K562 (cell line): ENCODE results near the gene CD1E. TPM values are rescaled to one million over a fixed set of nuclear protein-coding genes. Genes with fewer than 3 reads are reported as not detected.

Experiments
- ATAC-seq: fragments of 200-7000 bp; cut with Tn5 transposase; 3 replicates; pipeline ENCODE4 v1.9.1; 2020; ENCODE audit warnings: moderate library complexity
- BruUV-seq: library from RNA; stranded (reverse); fragments of 400-500 nt; replicated peaks from 2 replicates; lab custom pipeline; 2021; lab: Mats Ljungman, UMichigan
- CTCF ChIA-PET: fragments of 300-600 bp; formaldehyde crosslinking; extraction: SDS; loops from one replicate; lab custom pipeline; 2021; ENCODE audit warnings: low intra/inter-chr PET ratio; lab: Yijun Ruan, JAX
- POLR2A ChIA-PET: fragments of 300-600, 350-650 bp; sonication (Branson Sonifier 250); formaldehyde crosslinking; extraction: SDS; loops from one replicate; lab custom pipeline; 2021; ENCODE audit warnings: antibody characterized with exemption, inconsistent platforms; lab: Yijun Ruan, JAX
- DNase-seq, 4 experiments: peaks; one replicate each; pipeline versions ENCODE4 v3.0.0 to v3.0.0-alpha.2; 2011 to 2018; ENCODE audit warnings: low spot score in 3 of 4, mixed read lengths in 3 of 4; ENCODE audit errors: extremely low read depth in 1 of 4
- FAIRE-seq: peaks from 2 replicates; lab custom pipeline; 2011; peaks lifted over from hg19 to GRCh38; lab: Jason Lieb, UNC
- H2AFZ ChIP-seq: 2 replicates; pipeline ENCODE4 v1.6.0; 2011; ENCODE audit warnings: low read depth, low read length, control low read depth, inconsistent platforms
- H3K27ac ChIP-seq: fragments of 200-600 bp; 3 replicates; pipeline ENCODE4 v1.8.0; 2011; ENCODE audit warnings: low read depth, mild to moderate bottlenecking, control low read depth, inconsistent platforms, low read length, moderate library complexity, mixed read lengths; ENCODE audit errors: extremely low read depth
- H3K27me3 ChIP-seq, 2 experiments: fragments of 300-600 bp in 1 of 2; 2 replicates in 1 of 2; 3 replicates in 1 of 2; pipeline versions ENCODE4 v1.6.0 to v1.8.0; 2011; ENCODE audit warnings: inconsistent platforms in 2 of 2, low read length in 2 of 2, mild to moderate bottlenecking in 1 of 2, mixed read lengths in 1 of 2, moderate library complexity in 1 of 2; ENCODE audit not compliant: control insufficient read depth in 2 of 2, insufficient read depth in 2 of 2
- H3K36me3 ChIP-seq: fragments of 300-600 bp; 3 replicates; pipeline ENCODE4 v1.8.0; 2011; ENCODE audit warnings: mild to moderate bottlenecking, low read length, inconsistent platforms; ENCODE audit not compliant: control insufficient read depth, insufficient read depth
- H3K4me1 ChIP-seq, 2 experiments: fragments of 200-600 bp in 1 of 2; replicated peaks in 1 of 2; 2 replicates in 1 of 2; 3 replicates in 1 of 2; pipeline versions ENCODE4 v1.5.1 to v1.8.0; 2011; ENCODE audit warnings: inconsistent platforms in 2 of 2, low read length in 2 of 2, mild to moderate bottlenecking in 1 of 2, mixed read lengths in 1 of 2, moderate library complexity in 1 of 2; ENCODE audit not compliant: control insufficient read depth in 2 of 2, insufficient read depth in 2 of 2
- H3K4me2 ChIP-seq: 2 replicates; pipeline ENCODE4 v1.6.1; 2011; ENCODE audit warnings: low read length, control low read depth, inconsistent platforms, mixed read lengths; ENCODE audit not compliant: insufficient read depth
- H3K4me3 ChIP-seq: fragments of 200-600 bp; sonication (generic), shearing (Covaris generic); 2 replicates; pipeline ENCODE4 v1.5.1; 2016; ENCODE audit warnings: control low read depth, inconsistent platforms
- H3K79me2 ChIP-seq: fragments of 200-600 bp; 3 replicates; pipeline ENCODE4 v1.8.0; 2011; ENCODE audit warnings: low read length, inconsistent platforms; ENCODE audit not compliant: control insufficient read depth, insufficient read depth
- H3K9ac ChIP-seq, 2 experiments: 2 replicates each; pipeline versions ENCODE4 v1.6.0 to v1.6.1; 2011; ENCODE audit warnings: low read depth in 2 of 2, low read length in 2 of 2, control low read depth in 1 of 2, inconsistent platforms in 1 of 2, mild to moderate bottlenecking in 1 of 2, mixed read lengths in 1 of 2; ENCODE audit not compliant: insufficient read depth in 1 of 2
- H3K9me1 ChIP-seq: one replicate; pipeline ENCODE4 v1.6.0; 2011; ENCODE audit warnings: inconsistent platforms, mild to moderate bottlenecking, low read length, moderate library complexity; ENCODE audit not compliant: control insufficient read depth, insufficient read depth
- H3K9me3 ChIP-seq: replicated peaks from 2 replicates; pipeline ENCODE4 v1.5.1; 2011; ENCODE audit warnings: low read depth, low read length, inconsistent platforms; ENCODE audit not compliant: control insufficient read depth, insufficient read depth
- H4K20me1 ChIP-seq: replicated peaks from 2 replicates; pipeline ENCODE4 v1.6.1; 2011; ENCODE audit warnings: low read length, inconsistent platforms, mixed read lengths; ENCODE audit not compliant: control insufficient read depth, insufficient read depth
- ADNP ChIP-seq: fragments of 200-800 bp; sonication (Bioruptor generic); IDR thresholded peaks from 2 replicates; pipeline ENCODE4 v1.6.1; 2016; ENCODE audit warnings: missing genetic modification characterization, missing compliant biosample characterization
- CBX1 ChIP-seq: sonication (generic); IDR thresholded peaks from 2 replicates; pipeline ENCODE4 v1.6.1; 2016; ENCODE audit warnings: antibody characterized with exemption, low read depth, mild to moderate bottlenecking
- CBX2 ChIP-seq: fragments of 200-600 bp; sonication (generic); IDR thresholded peaks from one replicate; pipeline ENCODE4 v1.6.1; 2012; ENCODE audit warnings: mild to moderate bottlenecking, low read length, inconsistent platforms; ENCODE audit not compliant: insufficient read depth, poor library complexity, severe bottlenecking
- CHD2 ChIP-seq: IDR thresholded peaks from 2 replicates; pipeline ENCODE4 v1.6.1; 2011; ENCODE audit warnings: low read depth, low read length
- DNMT1 ChIP-seq: fragments of 450-650 bp; IDR thresholded peaks from 2 replicates; pipeline ENCODE4 v1.6.1; 2016; ENCODE audit warnings: antibody characterized with exemption, mild to moderate bottlenecking
- FOSL1 ChIP-seq: fragments of 200-800 bp; sonication (Bioruptor generic); conservative IDR thresholded peaks from 2 replicates; pipeline ENCODE4 v1.6.1; 2016; ENCODE audit warnings: missing genetic modification characterization, missing compliant biosample characterization
- FOXA1 ChIP-seq: fragments of 450-650 bp; IDR thresholded peaks from 2 replicates; pipeline ENCODE4 v1.6.1; 2016; ENCODE audit warnings: mild to moderate bottlenecking, borderline replicate concordance
- NFIX ChIP-seq: fragments of 250-450 bp; sonication (Bioruptor Pico); IDR thresholded peaks from 2 replicates; pipeline ENCODE4 v1.4.0; 2020; ENCODE audit warnings: low read depth, mild to moderate bottlenecking, moderate library complexity
- POLR2A ChIP-seq: fragments of 450-650 bp; conservative IDR thresholded peaks from 2 replicates; pipeline ENCODE4 v1.6.1; 2016
- PRMT5 ChIP-seq: sonication (generic); formaldehyde crosslinking; IDR thresholded peaks from 2 replicates; pipeline ENCODE4 v1.5.0; 2020; ENCODE audit warnings: missing genetic modification reagents
- ZNF134 ChIP-seq: fragments of 250-450 bp; sonication (Bioruptor Pico); conservative IDR thresholded peaks from 2 replicates; pipeline ENCODE4 v1.4.0; 2020
- ZNF212 ChIP-seq: fragments of 450-650 bp; formaldehyde crosslinking; IDR thresholded peaks from 2 replicates; pipeline ENCODE4 v1.4.0; 2020; ENCODE audit warnings: mild to moderate bottlenecking
- ZNF589 ChIP-seq: fragments of 200-800 bp; sonication (Bioruptor generic); IDR thresholded peaks from 2 replicates; pipeline ENCODE4 v1.6.1; 2016; ENCODE audit warnings: low read depth, missing genetic modification characterization, missing compliant biosample characterization
- WGBS: fragments of 100-300 bp; shearing (Covaris generic); methylation state at CpG from one replicate; pipeline ENCODE4 v1.1.6; 2016; ENCODE audit warnings: low coverage, mixed read lengths; ENCODE audit not compliant: insufficient coverage; ENCODE audit errors: missing lambda C conversion rate; 5-methylcytosine and 5-hydroxymethylcytosine counted together
- in situ Hi-C: fragments of 300-500 bp; cut with MboI; formaldehyde crosslinking; loops from 4 replicates; pipeline ENCODE4 v1.15.0; 2018; ENCODE audit warnings: inconsistent platforms, mixed read lengths
- intact Hi-C: fragments of 100-400 bp; cut with micrococcal nuclease; formaldehyde crosslinking; loops from 2 replicates; pipeline ENCODE4 v1.14.2; 2022
- polyA plus RNA-seq, 8 experiments: library from polyadenylated mRNA; depleted of rRNA in 4 of 8; stranded (reverse) in 5 of 8; unstranded in 3 of 8; fragments of >200 nt; fragmentation: Nextera tagmentation in 2 of 8; fragmentation: Illumina TruSeq in 1 of 8; extraction: Ambion mirVana in 2 of 8; extraction: Trizol in 1 of 8; gene quantifications; 2 replicates each; pipeline versions ENCODE4 v1.2.1 to v1.2.3, GENCODE V29; 2011 to 2014; ENCODE audit warnings: inconsistent platforms in 1 of 8, missing spikeins in 1 of 8
- total RNA-seq, 7 experiments: library from RNA; depleted of rRNA in 6 of 7; stranded (reverse); fragments of >200 nt in 6 of 7; fragmentation: Illumina TruSeq in 2 of 7; extraction: Trizol in 2 of 7; gene quantifications; 2 replicates each; pipeline versions ENCODE4 v1.2.1 to v1.2.3, GENCODE V29; 2011 to 2021; ENCODE audit warnings: low replicate concordance in 1 of 7
- TF ChIP-seq, protein P1 (sequence below): fragments of 150-350 bp; conservative IDR thresholded peaks from 2 replicates; pipeline ENCODE4 v1.6.1; 2014; ENCODE audit warnings: low read length
- TF ChIP-seq, protein P2 (sequence below): fragments of 450-650 bp; IDR thresholded peaks from 2 replicates; pipeline ENCODE4 v1.6.1; 2018; ENCODE audit warnings: mild to moderate bottlenecking, low read depth; ENCODE audit not compliant: partially characterized antibody
- TF ChIP-seq, protein P3 (sequence below): fragments of 450-650 bp; formaldehyde crosslinking; IDR thresholded peaks from 2 replicates; pipeline ENCODE4 v1.4.0; 2020; ENCODE audit warnings: mild to moderate bottlenecking, mixed read lengths
- TF ChIP-seq, protein P4 (sequence below): fragments of 250-450 bp; sonication (Bioruptor Pico); IDR thresholded peaks from 2 replicates; pipeline ENCODE4 v1.5.0; 2022; ENCODE audit warnings: mild to moderate bottlenecking

CD1E gene
- total and polyA plus RNA-seq, 9 of the 15 experiments (the other 6 are each of a cell fraction or from before 2014, with no cell fraction given): not detected

DNA sequence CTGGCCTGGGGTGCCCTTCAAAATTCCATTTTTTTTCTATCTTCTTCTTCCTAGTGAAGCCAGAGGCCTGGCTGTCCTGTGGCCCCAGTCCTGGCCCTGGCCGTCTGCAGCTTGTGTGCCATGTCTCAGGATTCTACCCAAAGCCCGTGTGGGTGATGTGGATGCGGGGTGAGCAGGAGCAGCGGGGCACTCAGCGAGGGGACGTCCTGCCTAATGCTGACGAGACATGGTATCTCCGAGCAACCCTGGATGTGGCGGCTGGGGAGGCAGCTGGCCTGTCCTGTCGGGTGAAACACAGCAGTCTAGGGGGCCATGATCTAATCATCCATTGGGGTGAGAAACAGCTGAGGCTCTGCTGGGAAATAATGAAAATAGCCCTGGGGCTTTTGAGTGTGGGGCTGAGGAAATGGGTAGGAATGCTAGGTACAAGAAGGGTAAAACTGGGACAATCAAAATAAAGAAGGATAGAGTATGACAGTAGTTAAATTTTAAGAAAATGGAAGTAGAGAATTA, 2.1 kb downstream of the CD1E start:
- H4K20me1 ChIP-seq: no peaks in the 10 kb centered on the region
- no peaks in the 10 kb centered on the region for H3K9me1 ChIP-seq
- no peaks in the 10 kb centered on the region for H3K27me3 ChIP-seq
- no peak for ATAC-seq
- no peak overlapping the region for H2AFZ ChIP-seq
- in situ Hi-C loops: no loop called here
- DNase-seq: no peak
- ChIA-PET POLR2A (no interaction called here), CTCF (no interaction called here)
- BruUV-seq: no TSS peak
- no peak overlapping the region for H3K27ac ChIP-seq
- H3K9me3 ChIP-seq: no peaks in the 10 kb centered on the region
- H3K9ac ChIP-seq: no peak overlapping the region
- H3K4me2 ChIP-seq: no peak overlapping the region
- no peak for FAIRE-seq
- 0% methylated on average over 9 of the region's 10 CpGs for WGBS
- intact Hi-C loops: no loop called here
- no peaks in the 10 kb centered on the region for H3K4me1 ChIP-seq
- no peak overlapping the region for H3K4me3 ChIP-seq
- no peaks in the 10 kb centered on the region for H3K79me2 ChIP-seq
- no peaks in the 10 kb centered on the region for H3K36me3 ChIP-seq
- TF ChIP-seq CBX2 (no peak), POLR2A (no peak), CHD2 (no peak), ADNP (tag) (no peak), ZNF134 (CRISPR knock-in tag) (no peak), NFIX (CRISPR knock-in tag) (no peak), FOSL1 (tag) (no peak), ZNF589 (CRISPR knock-in tag) (no peak), CBX1 (no peak), PRMT5 (CRISPR knock-in tag) (no peak), ZNF212 (CRISPR knock-in tag) (no peak), DNMT1 (no peak), FOXA1 (no peak)
- TF ChIP-seq, protein P1, sequence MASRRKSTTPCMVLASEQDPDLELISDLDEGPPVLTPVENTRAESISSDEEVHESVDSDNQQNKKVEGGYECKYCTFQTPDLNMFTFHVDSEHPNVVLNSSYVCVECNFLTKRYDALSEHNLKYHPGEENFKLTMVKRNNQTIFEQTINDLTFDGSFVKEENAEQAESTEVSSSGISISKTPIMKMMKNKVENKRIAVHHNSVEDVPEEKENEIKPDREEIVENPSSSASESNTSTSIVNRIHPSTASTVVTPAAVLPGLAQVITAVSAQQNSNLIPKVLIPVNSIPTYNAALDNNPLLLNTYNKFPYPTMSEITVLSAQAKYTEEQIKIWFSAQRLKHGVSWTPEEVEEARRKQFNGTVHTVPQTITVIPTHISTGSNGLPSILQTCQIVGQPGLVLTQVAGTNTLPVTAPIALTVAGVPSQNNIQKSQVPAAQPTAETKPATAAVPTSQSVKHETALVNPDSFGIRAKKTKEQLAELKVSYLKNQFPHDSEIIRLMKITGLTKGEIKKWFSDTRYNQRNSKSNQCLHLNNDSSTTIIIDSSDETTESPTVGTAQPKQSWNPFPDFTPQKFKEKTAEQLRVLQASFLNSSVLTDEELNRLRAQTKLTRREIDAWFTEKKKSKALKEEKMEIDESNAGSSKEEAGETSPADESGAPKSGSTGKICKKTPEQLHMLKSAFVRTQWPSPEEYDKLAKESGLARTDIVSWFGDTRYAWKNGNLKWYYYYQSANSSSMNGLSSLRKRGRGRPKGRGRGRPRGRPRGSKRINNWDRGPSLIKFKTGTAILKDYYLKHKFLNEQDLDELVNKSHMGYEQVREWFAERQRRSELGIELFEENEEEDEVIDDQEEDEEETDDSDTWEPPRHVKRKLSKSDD: no peak
- TF ChIP-seq, protein P2, sequence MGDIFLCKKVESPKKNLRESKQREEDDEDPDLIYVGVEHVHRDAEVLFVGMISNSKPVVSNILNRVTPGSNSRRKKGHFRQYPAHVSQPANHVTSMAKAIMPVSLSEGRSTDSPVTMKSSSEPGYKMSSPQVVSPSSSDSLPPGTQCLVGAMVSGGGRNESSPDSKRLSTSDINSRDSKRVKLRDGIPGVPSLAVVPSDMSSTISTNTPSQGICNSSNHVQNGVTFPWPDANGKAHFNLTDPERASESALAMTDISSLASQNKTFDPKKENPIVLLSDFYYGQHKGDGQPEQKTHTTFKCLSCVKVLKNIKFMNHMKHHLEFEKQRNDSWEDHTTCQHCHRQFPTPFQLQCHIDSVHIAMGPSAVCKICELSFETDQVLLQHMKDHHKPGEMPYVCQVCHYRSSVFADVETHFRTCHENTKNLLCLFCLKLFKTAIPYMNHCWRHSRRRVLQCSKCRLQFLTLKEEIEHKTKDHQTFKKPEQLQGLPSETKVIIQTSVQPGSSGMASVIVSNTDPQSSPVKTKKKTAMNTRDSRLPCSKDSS: no peak
- TF ChIP-seq, protein P3, sequence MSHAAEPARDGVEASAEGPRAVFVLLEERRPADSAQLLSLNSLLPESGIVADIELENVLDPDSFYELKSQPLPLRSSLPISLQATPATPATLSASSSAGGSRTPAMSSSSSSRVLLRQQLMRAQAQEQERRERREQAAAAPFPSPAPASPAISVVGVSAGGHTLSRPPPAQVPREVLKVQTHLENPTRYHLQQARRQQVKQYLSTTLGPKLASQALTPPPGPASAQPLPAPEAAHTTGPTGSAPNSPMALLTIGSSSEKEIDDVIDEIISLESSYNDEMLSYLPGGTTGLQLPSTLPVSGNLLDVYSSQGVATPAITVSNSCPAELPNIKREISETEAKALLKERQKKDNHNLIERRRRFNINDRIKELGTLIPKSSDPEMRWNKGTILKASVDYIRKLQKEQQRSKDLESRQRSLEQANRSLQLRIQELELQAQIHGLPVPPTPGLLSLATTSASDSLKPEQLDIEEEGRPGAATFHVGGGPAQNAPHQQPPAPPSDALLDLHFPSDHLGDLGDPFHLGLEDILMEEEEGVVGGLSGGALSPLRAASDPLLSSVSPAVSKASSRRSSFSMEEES: no peak
- TF ChIP-seq, protein P4, sequence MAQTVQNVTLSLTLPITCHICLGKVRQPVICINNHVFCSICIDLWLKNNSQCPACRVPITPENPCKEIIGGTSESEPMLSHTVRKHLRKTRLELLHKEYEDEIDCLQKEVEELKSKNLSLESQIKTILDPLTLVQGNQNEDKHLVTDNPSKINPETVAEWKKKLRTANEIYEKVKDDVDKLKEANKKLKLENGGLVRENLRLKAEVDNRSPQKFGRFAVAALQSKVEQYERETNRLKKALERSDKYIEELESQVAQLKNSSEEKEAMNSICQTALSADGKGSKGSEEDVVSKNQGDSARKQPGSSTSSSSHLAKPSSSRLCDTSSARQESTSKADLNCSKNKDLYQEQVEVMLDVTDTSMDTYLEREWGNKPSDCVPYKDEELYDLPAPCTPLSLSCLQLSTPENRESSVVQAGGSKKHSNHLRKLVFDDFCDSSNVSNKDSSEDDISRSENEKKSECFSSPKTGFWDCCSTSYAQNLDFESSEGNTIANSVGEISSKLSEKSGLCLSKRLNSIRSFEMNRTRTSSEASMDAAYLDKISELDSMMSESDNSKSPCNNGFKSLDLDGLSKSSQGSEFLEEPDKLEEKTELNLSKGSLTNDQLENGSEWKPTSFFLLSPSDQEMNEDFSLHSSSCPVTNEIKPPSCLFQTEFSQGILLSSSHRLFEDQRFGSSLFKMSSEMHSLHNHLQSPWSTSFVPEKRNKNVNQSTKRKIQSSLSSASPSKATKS (CRISPR knock-in tag): no peak
